ENCODE data around the gene PNRC2. TPM values are rescaled to one million over a fixed set of nuclear protein-coding genes. Genes with fewer than 3 reads are reported as not detected.
A peak's percentile ranks its signal among the peaks of the same experiment; 100 is the strongest.
"Not testable (repeated sequence)": the region's sequence is repeated elsewhere in the genome, so short reads cannot be mapped to it uniquely, and the experiment has no call there.

Gene PNRC2
- total RNA-seq, 1 donor from 2014 or later = 134 TPM

- H3K4me1 Mint-ChIP-seq (ENCODE audit: low read depth) = no peaks in the 10 kb centered on the region
- no peaks in the 10 kb centered on the region for H3K36me3 Mint-ChIP-seq (ENCODE audit: low read depth)
- H3K4me3 Mint-ChIP-seq = no peak overlapping the region
- H3K27me3 Mint-ChIP-seq (ENCODE audit: insufficient read depth) = peaks cover 6% of the 10 kb centered on the region
- no peak overlapping the region for H3K27ac Mint-ChIP-seq
- no peak for DNase-seq (ENCODE audit: low spot score)
- intact Hi-C loops (cut with micrococcal nuclease) = no loop called here
- no peaks in the 10 kb centered on the region for H3K9me3 Mint-ChIP-seq
These were observed 34.3 kb upstream of the PNRC2 start for GRCh38 chr1:23925279-23925678.

- Mint-ChIP-seq H3K27ac (no peak overlapping the region), H3K9me3 (no peaks in the 10 kb centered on the region), H3K4me3 (no peak overlapping the region), H3K36me3 (ENCODE audit: low read depth) (no peaks in the 10 kb centered on the region), H3K4me1 (ENCODE audit: low read depth) (no peaks in the 10 kb centered on the region), H3K27me3 (ENCODE audit: insufficient read depth) (peaks cover 6% of the 10 kb centered on the region)
- DNase-seq (ENCODE audit: low spot score) = no peak
- intact Hi-C loops (cut with micrococcal nuclease) = no loop called here
These were observed 32.5 kb upstream of the PNRC2 start for GRCh38 chr1:23927097-23927496.

- no peak for DNase-seq (ENCODE audit: low spot score)
- no peaks in the 10 kb centered on the region for H3K36me3 Mint-ChIP-seq (ENCODE audit: low read depth)
- no peaks in the 10 kb centered on the region for H3K9me3 Mint-ChIP-seq
- H3K4me1 Mint-ChIP-seq (ENCODE audit: low read depth) = no peaks in the 10 kb centered on the region
- peaks cover 5% of the 10 kb centered on the region for H3K27me3 Mint-ChIP-seq (ENCODE audit: insufficient read depth)
- H3K27ac Mint-ChIP-seq = no peak overlapping the region
- H3K4me3 Mint-ChIP-seq = no peak overlapping the region
- intact Hi-C loops (cut with micrococcal nuclease) = no loop called here
These were observed 30.8 kb upstream of the PNRC2 start for GRCh38 chr1:23928789-23929188.

- Mint-ChIP-seq H3K27ac (no peak overlapping the region), H3K27me3 (ENCODE audit: insufficient read depth) (peaks cover 3% of the 10 kb centered on the region), H3K9me3 (no peaks in the 10 kb centered on the region), H3K36me3 (ENCODE audit: low read depth) (no peaks in the 10 kb centered on the region), H3K4me3 (no peak overlapping the region), H3K4me1 (ENCODE audit: low read depth) (no peaks in the 10 kb centered on the region)
- DNase-seq (ENCODE audit: low spot score) = no peak
- intact Hi-C loops (cut with micrococcal nuclease) = no loop called here
These were observed 29.4 kb upstream of the PNRC2 start for GRCh38 chr1:23930270-23930669.

- H3K9me3 Mint-ChIP-seq = no peaks in the 10 kb centered on the region
- H3K4me1 Mint-ChIP-seq (ENCODE audit: low read depth) = no peaks in the 10 kb centered on the region
- peaks cover 3% of the 10 kb centered on the region for H3K27me3 Mint-ChIP-seq (ENCODE audit: insufficient read depth)
- H3K4me3 Mint-ChIP-seq = no peak overlapping the region
- no peak overlapping the region for H3K27ac Mint-ChIP-seq
- H3K36me3 Mint-ChIP-seq (ENCODE audit: low read depth) = no peaks in the 10 kb centered on the region
- intact Hi-C loops (cut with micrococcal nuclease) = no loop called here
- no peak for DNase-seq (ENCODE audit: low spot score)
These were observed 28.7 kb upstream of the PNRC2 start for GRCh38 chr1:23930861-23931490.

- no peak overlapping the region for H3K27ac Mint-ChIP-seq
- H3K4me3 Mint-ChIP-seq = no peak overlapping the region
- no peaks in the 10 kb centered on the region for H3K36me3 Mint-ChIP-seq (ENCODE audit: low read depth)
- intact Hi-C loops (cut with micrococcal nuclease) = no loop called here
- peaks cover 2% of the 10 kb centered on the region for H3K27me3 Mint-ChIP-seq (ENCODE audit: insufficient read depth)
- H3K9me3 Mint-ChIP-seq = no peaks in the 10 kb centered on the region
- H3K4me1 Mint-ChIP-seq (ENCODE audit: low read depth) = no peaks in the 10 kb centered on the region
- DNase-seq (ENCODE audit: low spot score) = no peak
These were observed 28.1 kb upstream of the PNRC2 start for GRCh38 chr1:23931491-23931880.

- intact Hi-C loops (cut with micrococcal nuclease) = no loop called here
- no peak for DNase-seq (ENCODE audit: low spot score)
- Mint-ChIP-seq H3K27me3 (ENCODE audit: insufficient read depth) (peaks cover 5% of the 10 kb centered on the region), H3K4me1 (ENCODE audit: low read depth) (no peaks in the 10 kb centered on the region), H3K27ac (no peak overlapping the region), H3K4me3 (no peak overlapping the region), H3K9me3 (no peaks in the 10 kb centered on the region), H3K36me3 (ENCODE audit: low read depth) (no peaks in the 10 kb centered on the region)
These were observed 23.0 kb upstream of the PNRC2 start for GRCh38 chr1:23936481-23937176.

- intact Hi-C loops (cut with micrococcal nuclease) = no loop called here
- H3K27me3 Mint-ChIP-seq (ENCODE audit: insufficient read depth) = peaks cover 23% of the 10 kb centered on the region
- peaks cover 4% of the 10 kb centered on the region for H3K4me1 Mint-ChIP-seq (ENCODE audit: low read depth)
- H3K27ac Mint-ChIP-seq = no peak overlapping the region
- no peak for DNase-seq (ENCODE audit: low spot score)
- peaks cover 15% of the 10 kb centered on the region for H3K9me3 Mint-ChIP-seq
- H3K4me3 Mint-ChIP-seq = no peak overlapping the region
- H3K36me3 Mint-ChIP-seq (ENCODE audit: low read depth) = peaks cover 2% of the 10 kb centered on the region
These were observed 12.3 kb upstream of the PNRC2 start for GRCh38 chr1:23947366-23947765.

- Mint-ChIP-seq H3K27ac (no peak overlapping the region), H3K4me1 (ENCODE audit: low read depth) (peaks cover 23% of the 10 kb centered on the region), H3K27me3 (ENCODE audit: insufficient read depth) (no peaks in the 10 kb centered on the region), H3K36me3 (ENCODE audit: low read depth) (no peaks in the 10 kb centered on the region), H3K4me3 (no peak overlapping the region), H3K9me3 (no peaks in the 10 kb centered on the region)
- intact Hi-C loops (cut with micrococcal nuclease) = no loop called here
- no peak for DNase-seq (ENCODE audit: low spot score)
These were observed 6.6 kb upstream of the PNRC2 start for GRCh38 chr1:23953020-23953419.

- Mint-ChIP-seq H3K4me1 (ENCODE audit: low read depth) (peaks cover 49% of the 10 kb centered on the region), H3K27ac (peak overlapping the region; percentile 27), H3K27me3 (ENCODE audit: insufficient read depth) (no peaks in the 10 kb centered on the region), H3K36me3 (ENCODE audit: low read depth) (peaks cover 23% of the 10 kb centered on the region), H3K4me3 (peak overlapping the region; percentile 51), H3K9me3 (no peaks in the 10 kb centered on the region)
- no peak for DNase-seq (ENCODE audit: low spot score)
- intact Hi-C loops (cut with micrococcal nuclease) = loop anchor here (5.0 kb wide), 1 partner anchor 790 kb away; the partner anchor contains the start of gene CLIC4
These were observed 2.5 kb upstream of the PNRC2 start for GRCh38 chr1:23957096-23957495.

GRCh38 chr1:23958040-23958809, 1.4 kb upstream of the PNRC2 start:
- intact Hi-C loops (cut with micrococcal nuclease) = loop anchor here (2.0 to 5.0 kb wide), 2 partner anchors 53 to 789 kb away; partner anchors contain the start of gene CLIC4
- H3K27me3 Mint-ChIP-seq (ENCODE audit: insufficient read depth); DNase-seq (ENCODE audit: low spot score); H3K9me3 Mint-ChIP-seq: not testable (repeated sequence)
- Mint-ChIP-seq H3K4me1 (ENCODE audit: low read depth) (peaks cover 59% of the 10 kb centered on the region), H3K27ac (peak overlapping the region; percentile 100), H3K36me3 (ENCODE audit: low read depth) (peaks cover 27% of the 10 kb centered on the region), H3K4me3 (peak overlapping the region; percentile 99)

GRCh38 chr1:23958810-23959460, 693 bp upstream of the PNRC2 start:
- peak overlapping the region; percentile 100 for H3K27ac Mint-ChIP-seq
- H3K27me3 Mint-ChIP-seq (ENCODE audit: insufficient read depth) = no peaks in the 10 kb centered on the region
- H3K9me3 Mint-ChIP-seq = no peaks in the 10 kb centered on the region
- H3K4me3 Mint-ChIP-seq = peak overlapping the region; percentile 99
- intact Hi-C loops (cut with micrococcal nuclease) = loop anchor here (1.0 to 5.0 kb wide), 9 partner anchors 10 to 788 kb away; partner anchors contain the start of genes CLIC4, GALE, HMGCL and RCAN3
- peak; percentile 90 for DNase-seq (ENCODE audit: low spot score)
- H3K4me1 Mint-ChIP-seq (ENCODE audit: low read depth) = peaks cover 66% of the 10 kb centered on the region
- H3K36me3 Mint-ChIP-seq (ENCODE audit: low read depth) = peaks cover 30% of the 10 kb centered on the region
